HCT116 (cell line): ENCODE results near the gene ALK. TPM values are rescaled to one million over a fixed set of nuclear protein-coding genes. Genes with fewer than 3 reads are reported as not detected.

Experiments
- ATAC-seq: fragments of 200-7000 bp; cut with Tn5 transposase; 2 replicates; pipeline ENCODE4 v1.9.1; 2020; ENCODE audit warnings: mild to moderate bottlenecking, moderate library complexity
- BruUV-seq: library from RNA; stranded (reverse); fragments of 400-500 nt; replicated peaks from 2 replicates; lab custom pipeline; 2021; lab: Mats Ljungman, UMichigan
- CTCF ChIA-PET: fragments of 300-600 bp; sonication (Branson Sonifier 250); formaldehyde crosslinking; loops from one replicate; lab custom pipeline; 2021; ENCODE audit warnings: antibody characterized with exemption; lab: Charles Lee
- POLR2A ChIA-PET: fragments of 300-600, 350-600 bp; sonication (Branson Sonifier 250); formaldehyde crosslinking; loops from one replicate; lab custom pipeline; 2021; ENCODE audit warnings: antibody characterized with exemption; lab: Charles Lee
- RAD21 ChIA-PET, 2 experiments: fragments of 300-600 bp; sonication (Branson Sonifier 250); formaldehyde crosslinking; loops; one replicate each; lab custom pipeline; 2023; ENCODE audit warnings: low total read pairs in 2 of 2; ENCODE audit not compliant: uncharacterized antibody in 2 of 2, unreplicated experiment in 2 of 2, low non-redundant PET in 1 of 2; lab: Charles Lee
- DNase-seq: peaks from one replicate; pipeline ENCODE4 v3.0.0-alpha.2; 2010; ENCODE audit warnings: low read depth, low spot score
- H2AFZ ChIP-seq: fragments of 200-600 bp; shearing (Covaris generic), sonication (generic); 2 replicates; pipeline ENCODE4 v1.6.1; 2017; ENCODE audit warnings: low read depth, mixed run types, mixed read lengths, antibody characterized with exemption, low read length; ENCODE audit not compliant: poor library complexity, severe bottlenecking
- H3K27ac ChIP-seq: 2 replicates; pipeline ENCODE4 v1.5.1; 2012; ENCODE audit warnings: low read depth, low read length
- H3K27me3 ChIP-seq: fragments of 200-600 bp; sonication (generic); 2 replicates; pipeline ENCODE4 v1.6.1; 2016; ENCODE audit warnings: mixed run types, low read length, mixed read lengths; ENCODE audit not compliant: insufficient read depth
- H3K36me3 ChIP-seq, 2 experiments: fragments of 200-500 bp in 1 of 2; fragments of 200-600 bp in 1 of 2; sonication (Bioruptor generic) in 1 of 2; sonication (generic) in 1 of 2; 2 replicates each; pipeline versions ENCODE4 v1.5.1 to v1.6.1; 2014 to 2016; ENCODE audit warnings: low read length in 2 of 2, inconsistent platforms in 1 of 2, mixed read lengths in 1 of 2, mixed run types in 1 of 2; ENCODE audit not compliant: insufficient read depth in 2 of 2, control insufficient read depth in 1 of 2
- H3K4me1 ChIP-seq, 2 experiments: fragments of 200-600 bp in 1 of 2; sonication (generic) in 1 of 2; 2 replicates each; pipeline versions ENCODE4 v1.5.1 to v1.6.1; 2012 to 2017; ENCODE audit warnings: low read length in 2 of 2, inconsistent platforms in 1 of 2, mild to moderate bottlenecking in 1 of 2, mixed read lengths in 1 of 2, mixed run types in 1 of 2, moderate library complexity in 1 of 2; ENCODE audit not compliant: insufficient read depth in 2 of 2, control insufficient read depth in 1 of 2
- H3K4me2 ChIP-seq: fragments of 200-600 bp; sonication (generic); 2 replicates; pipeline ENCODE4 v1.6.1; 2017; ENCODE audit warnings: mixed run types, low read length, mixed read lengths
- H3K4me3 ChIP-seq, 2 experiments: fragments of 200-600 bp in 1 of 2; sonication (generic) in 1 of 2; replicated peaks in 1 of 2; 2 replicates each; pipeline ENCODE4 v1.5.1; 2011 to 2016; ENCODE audit warnings: low read length in 2 of 2, control low read depth in 1 of 2, low read depth in 1 of 2, mild to moderate bottlenecking in 1 of 2, mixed read lengths in 1 of 2, mixed run types in 1 of 2
- H3K79me2 ChIP-seq: fragments of 200-600 bp; sonication (generic); 2 replicates; pipeline ENCODE4 v1.6.1; 2017; ENCODE audit warnings: mild to moderate bottlenecking, mixed run types, low read length, moderate library complexity, mixed read lengths; ENCODE audit not compliant: insufficient read depth
- H3K9ac ChIP-seq: fragments of 200-600 bp; sonication (generic); 2 replicates; pipeline ENCODE4 v1.6.1; 2016; ENCODE audit warnings: low read length, mixed read lengths
- H3K9me2 ChIP-seq: fragments of 200-600 bp; sonication (generic), shearing (Covaris generic); 2 replicates; pipeline ENCODE4 v1.6.1; 2017; ENCODE audit warnings: mixed run types, mild to moderate bottlenecking, moderate library complexity; ENCODE audit not compliant: insufficient read depth
- H3K9me3 ChIP-seq, 2 experiments: fragments of 200-500 bp in 1 of 2; fragments of 200-600 bp in 1 of 2; sonication (Bioruptor generic) in 1 of 2; sonication (generic) in 1 of 2; 2 replicates each; pipeline ENCODE4 v1.6.1; 2014 to 2017; ENCODE audit warnings: low read length in 2 of 2, mixed read lengths in 2 of 2, inconsistent platforms in 1 of 2, low read depth in 1 of 2, mild to moderate bottlenecking in 1 of 2, mixed run types in 1 of 2, moderate library complexity in 1 of 2; ENCODE audit not compliant: control insufficient read depth in 1 of 2, insufficient read depth in 1 of 2
- H4K20me1 ChIP-seq: fragments of 200-600 bp; sonication (generic), shearing (Covaris generic); 2 replicates; pipeline ENCODE4 v1.6.1; 2017; ENCODE audit warnings: mixed run types, mild to moderate bottlenecking, moderate library complexity; ENCODE audit not compliant: insufficient read depth
- CBX3 ChIP-seq: IDR thresholded peaks from 2 replicates; pipeline ENCODE4 v1.6.1; 2012; ENCODE audit warnings: low read depth
- FOSL1 ChIP-seq: IDR thresholded peaks from 2 replicates; pipeline ENCODE4 v1.6.1; 2012; ENCODE audit warnings: low read depth
- RAD21 ChIP-seq: IDR thresholded peaks from 2 replicates; pipeline ENCODE4 v1.6.1; 2012; ENCODE audit warnings: low read depth, mild to moderate bottlenecking
- SIN3A ChIP-seq: IDR thresholded peaks from 2 replicates; pipeline ENCODE4 v1.6.1; 2012; ENCODE audit warnings: low read depth
- ZNF274 ChIP-seq: fragments of 200-500 bp; sonication (Bioruptor generic); IDR thresholded peaks from 2 replicates; pipeline ENCODE4 v1.6.1; 2014; ENCODE audit warnings: mild to moderate bottlenecking, low read depth, low read length, inconsistent platforms
- intact Hi-C: fragments of 100-400 bp; cut with micrococcal nuclease; formaldehyde crosslinking; loops from 2 replicates; pipeline ENCODE4 v1.10.0; 2022
- total RNA-seq: library from RNA; stranded (reverse); gene quantifications from one replicate; pipeline ENCODE4 v1.2.1, GENCODE V29; 2021; ENCODE audit not compliant: unreplicated experiment
- TF ChIP-seq, protein P1 (sequence below): IDR thresholded peaks from 2 replicates; pipeline ENCODE4 v1.6.1; 2011; ENCODE audit warnings: mild to moderate bottlenecking, low read length, moderate library complexity; ENCODE audit not compliant: insufficient replicate concordance; ENCODE audit errors: extremely low read depth
- TF ChIP-seq, protein P2 (sequence below), 3 experiments: fragments of 200-600 bp in 1 of 3; sonication (generic) in 1 of 3; IDR thresholded peaks in 2 of 3; conservative IDR thresholded peaks in 1 of 3; 2 replicates each; pipeline ENCODE4 v1.5.1; 2012 to 2017; ENCODE audit warnings: low read depth in 2 of 3, low read length in 2 of 3, antibody characterized with exemption in 1 of 3, borderline replicate concordance in 1 of 3, control low read depth in 1 of 3, mild to moderate bottlenecking in 1 of 3, mixed read lengths in 1 of 3, mixed run types in 1 of 3, moderate library complexity in 1 of 3; ENCODE audit not compliant: insufficient read depth in 1 of 3

ALK gene
- total RNA-seq, 1 experiment from 2014 or later: not detected

DNA sequence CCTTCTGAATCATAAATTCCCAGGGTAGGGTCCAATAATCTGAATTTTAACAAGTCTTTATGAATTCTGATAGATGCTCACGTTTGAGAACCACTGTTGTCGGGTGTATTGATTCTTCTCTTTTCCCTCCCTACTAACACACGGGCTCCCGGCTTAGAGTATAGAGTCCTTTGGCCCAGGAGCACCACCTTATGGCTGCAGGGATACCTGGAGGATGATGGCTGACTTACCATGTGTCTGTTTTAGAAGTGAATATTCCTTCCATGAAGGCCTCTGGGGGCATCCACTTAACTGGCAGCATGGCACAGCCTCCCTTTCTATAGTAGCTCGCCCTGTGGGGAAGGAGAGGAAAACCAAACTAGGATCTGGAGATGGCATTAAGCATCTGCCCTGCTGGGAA lies 714.4 kb downstream of the ALK start:
- no peak overlapping the region for H3K4me2 ChIP-seq
- ChIA-PET POLR2A (no interaction called here), CTCF (interaction anchor here (1.3 kb wide), 1 partner anchor 248 kb away, joined by 4 read pairs; no protein-coding TSS in a partner anchor), RAD21 (no interaction called here)
- H4K20me1 ChIP-seq: no peaks in the 10 kb centered on the region
- H3K4me3 ChIP-seq: no peak overlapping the region
- no TSS peak for BruUV-seq
- no peaks in the 10 kb centered on the region for H3K9me2 ChIP-seq
- ATAC-seq (peak; percentile 68), DNase-seq (no peak)
- no peaks in the 10 kb centered on the region for H3K36me3 ChIP-seq
- H3K27ac ChIP-seq: no peak overlapping the region
- no peaks in the 10 kb centered on the region for H3K9me3 ChIP-seq
- no peaks in the 10 kb centered on the region for H3K79me2 ChIP-seq
- no peaks in the 10 kb centered on the region for H3K27me3 ChIP-seq
- no peak for TF ChIP-seq SIN3A
- TF ChIP-seq, protein P1, sequence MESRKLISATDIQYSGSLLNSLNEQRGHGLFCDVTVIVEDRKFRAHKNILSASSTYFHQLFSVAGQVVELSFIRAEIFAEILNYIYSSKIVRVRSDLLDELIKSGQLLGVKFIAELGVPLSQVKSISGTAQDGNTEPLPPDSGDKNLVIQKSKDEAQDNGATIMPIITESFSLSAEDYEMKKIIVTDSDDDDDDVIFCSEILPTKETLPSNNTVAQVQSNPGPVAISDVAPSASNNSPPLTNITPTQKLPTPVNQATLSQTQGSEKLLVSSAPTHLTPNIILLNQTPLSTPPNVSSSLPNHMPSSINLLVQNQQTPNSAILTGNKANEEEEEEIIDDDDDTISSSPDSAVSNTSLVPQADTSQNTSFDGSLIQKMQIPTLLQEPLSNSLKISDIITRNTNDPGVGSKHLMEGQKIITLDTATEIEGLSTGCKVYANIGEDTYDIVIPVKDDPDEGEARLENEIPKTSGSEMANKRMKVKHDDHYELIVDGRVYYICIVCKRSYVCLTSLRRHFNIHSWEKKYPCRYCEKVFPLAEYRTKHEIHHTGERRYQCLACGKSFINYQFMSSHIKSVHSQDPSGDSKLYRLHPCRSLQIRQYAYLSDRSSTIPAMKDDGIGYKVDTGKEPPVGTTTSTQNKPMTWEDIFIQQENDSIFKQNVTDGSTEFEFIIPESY: no peak
- no peak for TF ChIP-seq FOSL1
- TF ChIP-seq, protein P2, sequence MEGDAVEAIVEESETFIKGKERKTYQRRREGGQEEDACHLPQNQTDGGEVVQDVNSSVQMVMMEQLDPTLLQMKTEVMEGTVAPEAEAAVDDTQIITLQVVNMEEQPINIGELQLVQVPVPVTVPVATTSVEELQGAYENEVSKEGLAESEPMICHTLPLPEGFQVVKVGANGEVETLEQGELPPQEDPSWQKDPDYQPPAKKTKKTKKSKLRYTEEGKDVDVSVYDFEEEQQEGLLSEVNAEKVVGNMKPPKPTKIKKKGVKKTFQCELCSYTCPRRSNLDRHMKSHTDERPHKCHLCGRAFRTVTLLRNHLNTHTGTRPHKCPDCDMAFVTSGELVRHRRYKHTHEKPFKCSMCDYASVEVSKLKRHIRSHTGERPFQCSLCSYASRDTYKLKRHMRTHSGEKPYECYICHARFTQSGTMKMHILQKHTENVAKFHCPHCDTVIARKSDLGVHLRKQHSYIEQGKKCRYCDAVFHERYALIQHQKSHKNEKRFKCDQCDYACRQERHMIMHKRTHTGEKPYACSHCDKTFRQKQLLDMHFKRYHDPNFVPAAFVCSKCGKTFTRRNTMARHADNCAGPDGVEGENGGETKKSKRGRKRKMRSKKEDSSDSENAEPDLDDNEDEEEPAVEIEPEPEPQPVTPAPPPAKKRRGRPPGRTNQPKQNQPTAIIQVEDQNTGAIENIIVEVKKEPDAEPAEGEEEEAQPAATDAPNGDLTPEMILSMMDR (IDR thresholded peaks at IDR 0.05 in 2 of 3, conservative IDR thresholded peaks at IDR 0.05 in 1 of 3; ENCODE audit: borderline replicate concordance in 1 of 3, insufficient read depth in 1 of 3, low read depth in 2 of 3, low read length in 2 of 3): peak in 1 of 3 experiments; percentile 11; a peak in 1 of 6 replicates
- TF ChIP-seq CBX3: no peak
- peak; percentile 33 for TF ChIP-seq RAD21
- TF ChIP-seq ZNF274: no peak
- H3K9ac ChIP-seq: no peak overlapping the region
- intact Hi-C loops: no loop called here
- no peaks in the 10 kb centered on the region for H3K4me1 ChIP-seq
- no peak overlapping the region for H2AFZ ChIP-seq
